Right atrium auricular region (tissue), 2 donors: ENCODE results near the gene FAM78B. TPM values are rescaled to one million over a fixed set of nuclear protein-coding genes. Genes with fewer than 3 reads are reported as not detected.

Experiments used
- DNase-seq: peaks from one replicate; pipeline ENCODE4 v3.0.0-alpha.2; 2019; ENCODE audit warnings: low spot score
- H3K27ac ChIP-seq, 2 donors: fragments of 200-600 bp; sonication (generic); 1 replicate in 1 of 2; 2 replicates in 1 of 2; pipeline ENCODE4 v1.5.1; 2016 to 2019
- H3K27me3 ChIP-seq, 2 donors: fragments of 200-600 bp; sonication (generic); one replicate each; pipeline versions ENCODE4 v1.5.1 to v1.6.0; 2017 to 2019
- H3K36me3 ChIP-seq: fragments of 200-600 bp; sonication (generic); one replicate; pipeline ENCODE4 v1.5.1; 2016
- H3K4me1 ChIP-seq, 2 donors: fragments of 200-600 bp; sonication (generic); one replicate each; pipeline versions ENCODE4 v1.5.1 to v1.6.0; 2017 to 2019
- H3K4me3 ChIP-seq, 2 donors: fragments of 200-600 bp; sonication (generic); 1 replicate in 1 of 2; 2 replicates in 1 of 2; pipeline ENCODE4 v1.5.1; 2017 to 2019; ENCODE audit warnings: mild to moderate bottlenecking in 1 of 2, moderate library complexity in 1 of 2
- H3K9me3 ChIP-seq, 2 donors: fragments of 200-600 bp; sonication (generic); one replicate each; pipeline ENCODE4 v1.5.1; 2019
- CTCF ChIP-seq, 2 donors: fragments of 200-600 bp; sonication (generic); IDR thresholded peaks; one replicate each; pipeline ENCODE4 v1.5.1; 2019; ENCODE audit warnings: antibody characterized with exemption in 2 of 2
- total RNA-seq, 2 donors: library from RNA; depleted of rRNA; stranded (reverse); fragments of >200 nt; gene quantifications; one replicate each; pipeline ENCODE4 v1.1.0, GENCODE V29; 2016

Gene FAM78B
- total RNA-seq, 2 donors from 2014 or later, result 1.8 to 2.9 TPM

GRCh38 chr1:166133276-166133841 is 33.4 kb downstream of the FAM78B start:
- peak in 1 of 2 donors; percentile 19 for TF ChIP-seq CTCF (IDR thresholded peaks at IDR 0.05)
- DNase-seq, result no peak
- H3K27ac ChIP-seq, result no peak overlapping the region
- no peaks in the 10 kb centered on the region for H3K36me3 ChIP-seq
- H3K9me3 ChIP-seq, result peaks cover 0 to 4% of the 10 kb centered on the region in 2 donors
- no peak overlapping the region for H3K4me3 ChIP-seq
- H3K27me3 ChIP-seq, result no peaks in the 10 kb centered on the region
- peaks cover 0 to 18% of the 10 kb centered on the region in 2 donors for H3K4me1 ChIP-seq

- Histone ChIP-seq H3K36me3 (no peaks in the 10 kb centered on the region), H3K9me3 (peaks cover 0 to 4% of the 10 kb centered on the region in 2 donors), H3K27ac (no peak overlapping the region), H3K27me3 (no peaks in the 10 kb centered on the region), H3K4me3 (no peak overlapping the region), H3K4me1 (peaks cover 0 to 18% of the 10 kb centered on the region in 2 donors)
- TF ChIP-seq CTCF (IDR thresholded peaks at IDR 0.05), result no peak
- no peak for DNase-seq
These were observed 34.3 kb downstream of the FAM78B start for GRCh38 chr1:166132496-166132895.

- H3K27me3 ChIP-seq, result no peaks in the 10 kb centered on the region
- no peaks in the 10 kb centered on the region for H3K36me3 ChIP-seq
These were observed 37.8 kb downstream of the FAM78B start for GRCh38 chr1:166129006-166129405.

GRCh38 chr1:166128195-166128594 is 38.6 kb downstream of the FAM78B start:
- TF ChIP-seq CTCF (IDR thresholded peaks at IDR 0.05), result no peak
- DNase-seq, result no peak
- no peak overlapping the region for H3K27ac ChIP-seq

More at GRCh38 chr1:166129006-166129405, 37.8 kb downstream of the FAM78B start:
- TF ChIP-seq CTCF (IDR thresholded peaks at IDR 0.05), result no peak
- Histone ChIP-seq H3K4me3 (no peak overlapping the region), H3K27ac (no peak overlapping the region), H3K9me3 (peaks cover 0 to 4% of the 10 kb centered on the region in 2 donors), H3K4me1 (peaks cover 0 to 6% of the 10 kb centered on the region in 2 donors)
- DNase-seq, result no peak

GRCh38 chr1:166127003-166127402 is 39.8 kb downstream of the FAM78B start:
- H3K27me3 ChIP-seq, result no peaks in the 10 kb centered on the region
- peaks cover 0 to 6% of the 10 kb centered on the region in 2 donors for H3K4me1 ChIP-seq
- no peaks in the 10 kb centered on the region for H3K36me3 ChIP-seq
- no peak overlapping the region for H3K4me3 ChIP-seq
- H3K27ac ChIP-seq, result no peak overlapping the region
- no peak for DNase-seq
- TF ChIP-seq CTCF (IDR thresholded peaks at IDR 0.05), result no peak
- H3K9me3 ChIP-seq, result no peaks in the 10 kb centered on the region

More at GRCh38 chr1:166128195-166128594, 38.6 kb downstream of the FAM78B start:
- Histone ChIP-seq H3K4me3 (no peak overlapping the region), H3K4me1 (peaks cover 0 to 6% of the 10 kb centered on the region in 2 donors), H3K36me3 (no peaks in the 10 kb centered on the region), H3K27me3 (no peaks in the 10 kb centered on the region), H3K9me3 (peaks cover 0 to 2% of the 10 kb centered on the region in 2 donors)
